GM08714 (cell line): ENCODE measurements around the gene SLC22A6.
"Not testable (repeated sequence)": the region's sequence is repeated elsewhere in the genome, so short reads cannot be mapped to it uniquely, and the experiment has no call there.

Experiments used
- H3K4me3 ChIP-seq: fragments of 200-500 bp; sonication (Bioruptor generic); 2 replicates; pipeline ENCODE4 v1.5.1; 2014; ENCODE audit warnings: mild to moderate bottlenecking, low read length, inconsistent platforms
- ZNF274 ChIP-seq: IDR thresholded peaks from 2 replicates; pipeline ENCODE4 v1.6.1; 2012; ENCODE audit warnings: mild to moderate bottlenecking, low read depth, low read length

The SLC22A6 gene

GRCh38 chr11:62965574-62965973 lies 19.2 kb downstream of the SLC22A6 start:
- no peak for TF ChIP-seq ZNF274
- H3K4me3 ChIP-seq = no peak overlapping the region

GRCh38 chr11:62962391-62962790 lies 22.4 kb downstream of the SLC22A6 start:
- H3K4me3 ChIP-seq = no peak overlapping the region
- TF ChIP-seq ZNF274 = no peak

DNA sequence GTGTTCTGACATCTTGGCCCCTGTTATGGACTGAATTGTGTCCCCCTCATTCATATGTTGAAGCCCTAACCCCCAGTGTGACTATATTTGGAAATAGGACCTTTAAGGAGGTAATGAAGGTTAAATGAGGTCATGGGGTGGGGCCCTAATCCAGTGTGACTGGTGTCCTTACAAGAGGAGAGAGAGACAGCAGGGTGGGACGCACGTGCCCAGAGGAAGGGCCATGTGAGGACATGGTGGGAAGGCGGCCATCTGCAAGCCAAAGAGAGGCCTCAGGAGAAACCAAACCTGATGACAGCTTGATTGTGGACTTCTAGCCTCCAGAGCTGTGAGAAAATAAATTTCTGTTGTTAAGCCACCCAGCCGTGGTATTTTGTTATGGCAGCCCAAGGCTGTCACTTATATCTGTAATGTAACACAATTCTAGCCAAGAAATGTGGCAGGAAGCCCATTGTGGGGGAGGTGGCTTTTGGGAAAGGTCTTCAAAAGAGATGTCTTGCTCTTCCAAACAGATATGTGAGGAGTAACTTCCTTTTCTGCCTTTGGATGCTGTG lies 23.7 kb downstream of the SLC22A6 start:
- no peak overlapping the region for H3K4me3 ChIP-seq
- no peak for TF ChIP-seq ZNF274

DNA sequence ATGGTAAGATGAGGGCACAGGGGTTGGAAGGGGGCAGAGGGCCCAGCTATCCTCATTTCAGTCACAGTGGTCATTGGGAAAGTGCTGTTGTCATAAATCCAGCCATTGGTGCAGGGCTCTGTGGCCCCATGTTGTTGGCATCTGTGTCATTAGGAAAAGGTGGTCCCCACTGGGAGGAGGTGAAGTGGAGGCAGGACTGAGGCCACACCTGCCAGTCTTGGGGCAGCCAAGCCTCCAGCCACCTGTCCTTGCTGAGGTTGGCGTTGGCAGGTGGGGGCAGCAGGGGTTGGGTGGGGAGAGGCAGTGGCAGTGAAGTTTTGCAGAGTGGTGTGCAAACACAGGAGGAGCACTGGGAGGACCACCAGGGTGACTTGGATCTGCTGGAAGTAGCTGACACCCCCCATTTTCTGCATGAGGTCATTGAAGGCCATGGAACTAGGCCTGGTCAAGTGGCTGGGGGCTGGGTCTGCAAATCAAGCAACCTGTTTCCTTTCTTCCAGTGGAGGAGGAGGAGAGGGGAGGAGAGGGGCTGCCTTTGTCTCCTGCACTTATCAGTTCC lies 25.3 kb downstream of the SLC22A6 start:
- H3K4me3 ChIP-seq = no peak overlapping the region
- no peak for TF ChIP-seq ZNF274

GRCh38 chr11:62958547-62959421 lies 26.0 kb downstream of the SLC22A6 start:
- no peak overlapping the region for H3K4me3 ChIP-seq
- TF ChIP-seq ZNF274 = no peak

DNA sequence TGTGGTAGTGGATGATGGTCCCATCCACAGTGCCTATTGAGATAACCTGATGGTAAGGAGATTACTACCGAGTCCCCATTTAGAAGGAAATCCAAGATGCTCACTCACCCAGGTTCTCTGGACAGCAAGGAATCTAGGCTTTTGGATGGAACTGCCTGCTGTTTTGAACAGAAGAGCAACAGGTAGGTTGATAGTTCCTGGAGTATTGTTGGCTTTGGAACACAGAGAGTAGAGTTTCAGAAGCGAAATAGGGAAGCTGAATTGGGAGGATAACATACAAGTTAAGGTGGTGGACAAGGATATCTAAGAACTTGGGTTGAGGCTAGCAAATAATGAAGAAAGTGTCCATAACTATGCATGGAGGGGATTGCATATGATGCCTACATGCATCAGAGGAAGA lies 27.6 kb downstream of the SLC22A6 start:
- no peak overlapping the region for H3K4me3 ChIP-seq
- TF ChIP-seq ZNF274 = no peak

- no peak for TF ChIP-seq ZNF274
- H3K4me3 ChIP-seq = no peak overlapping the region
Measured at GRCh38 chr11:62954478-62954877, 30.3 kb downstream of the SLC22A6 start.

GRCh38 chr11:62953811-62954210 lies 31.0 kb downstream of the SLC22A6 start:
- H3K4me3 ChIP-seq = no peak overlapping the region
- no peak for TF ChIP-seq ZNF274

GRCh38 chr11:62948765-62949320 lies 35.9 kb downstream of the SLC22A6 start:
- no peak overlapping the region for H3K4me3 ChIP-seq
- TF ChIP-seq ZNF274 = no peak

DNA sequence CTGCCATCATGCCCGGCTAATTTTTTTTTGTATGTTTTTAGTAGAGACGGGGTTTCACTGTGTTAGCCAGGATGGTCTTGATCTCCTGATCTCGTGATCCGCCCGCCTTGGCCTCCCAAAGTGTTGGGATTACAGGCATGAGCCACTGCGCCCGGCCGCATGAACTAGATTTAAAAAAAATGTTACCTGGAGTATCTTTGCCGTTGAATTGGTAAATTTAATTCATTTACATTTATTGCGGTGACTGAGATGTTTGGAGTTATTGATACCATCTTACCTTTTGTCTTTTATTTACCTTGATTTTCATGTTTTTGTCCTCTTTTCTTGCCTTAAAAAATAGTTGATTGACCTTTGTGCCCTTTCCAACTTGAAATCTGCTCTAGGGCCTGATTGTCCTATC lies 39.2 kb downstream of the SLC22A6 start:
- not testable (repeated sequence) for H3K4me3 ChIP-seq

DNA sequence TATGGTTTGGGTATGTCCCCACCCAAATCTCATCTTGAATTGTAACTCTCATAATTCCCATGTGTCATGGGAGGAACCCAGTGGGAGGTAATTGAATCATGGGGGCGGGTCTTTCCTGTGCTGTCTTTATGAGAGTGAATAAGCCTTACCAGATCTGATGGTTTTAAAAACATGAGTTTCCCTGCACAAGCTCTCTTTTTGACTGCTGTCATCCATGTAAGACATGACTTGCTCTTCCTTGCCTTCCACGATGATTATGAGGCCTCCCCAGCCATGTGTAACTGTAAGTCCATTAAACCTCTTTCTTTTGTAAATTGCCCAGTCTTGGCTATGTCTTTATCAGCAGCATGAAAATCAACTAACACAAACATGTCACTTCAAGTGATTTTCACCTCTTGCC lies 47.2 kb downstream of the SLC22A6 start:
- not testable (repeated sequence) for H3K4me3 ChIP-seq

- no peak for TF ChIP-seq ZNF274
- no peak overlapping the region for H3K4me3 ChIP-seq
Measured at GRCh38 chr11:62934496-62934785, 50.3 kb downstream of the SLC22A6 start.

DNA sequence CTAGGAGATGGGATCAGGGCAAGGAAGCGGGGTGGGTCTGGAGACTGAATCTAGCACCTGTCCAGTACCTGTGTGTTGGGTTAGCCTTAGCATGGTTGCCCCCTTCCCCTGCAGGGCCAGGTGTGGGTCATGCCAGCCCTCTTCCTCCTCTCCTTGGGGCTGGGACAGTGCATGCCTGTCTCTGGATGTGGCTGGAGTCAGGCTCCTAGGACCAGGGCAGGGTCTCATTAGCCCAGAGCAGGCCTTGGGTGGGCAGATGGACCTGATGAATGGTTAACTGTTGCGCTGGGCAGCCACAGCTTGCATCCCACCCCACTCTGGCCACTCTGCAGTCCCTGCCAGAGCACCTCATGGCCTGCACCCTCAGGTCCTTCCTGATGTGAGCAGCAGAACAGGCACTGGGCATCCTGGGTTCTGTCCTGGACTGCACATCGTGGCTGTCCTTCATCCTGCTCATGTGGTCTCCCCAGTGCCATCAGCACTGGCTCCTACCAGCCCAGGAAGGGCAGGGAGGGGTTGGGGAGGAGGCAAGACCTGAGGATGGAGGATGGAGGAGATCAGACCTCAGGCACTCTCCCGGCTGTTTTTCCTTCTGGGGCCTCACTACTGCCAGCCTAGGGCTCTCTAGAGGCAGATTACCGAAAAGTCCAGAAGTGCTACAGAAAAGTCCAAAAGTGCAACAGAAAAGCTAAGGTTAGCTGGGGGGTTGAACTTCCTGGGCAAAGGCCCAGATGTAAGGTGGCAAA lies 50.8 kb downstream of the SLC22A6 start:
- no peak for TF ChIP-seq ZNF274
- H3K4me3 ChIP-seq = no peak overlapping the region

- no peak for TF ChIP-seq ZNF274
- no peak overlapping the region for H3K4me3 ChIP-seq
Measured at GRCh38 chr11:62933285-62933684, 51.5 kb downstream of the SLC22A6 start.
